K562 treated with DMSO at 1 percent for 48 hours (cell line): Measurements from ENCODE around the gene PDX1. TPM values are rescaled to one million over a fixed set of nuclear protein-coding genes. Genes with fewer than 3 reads are reported as not detected.

Source experiments
- total RNA-seq: library from RNA; unstranded; fragments of 300-600 nt; gene quantifications from 2 replicates; pipeline ENCODE4 v1.2.3, GENCODE V29; 2022; ENCODE audit warnings: low replicate concordance; ENCODE audit errors: extremely low read depth

PDX1 gene
- not detected in 2 replicates for total RNA-seq

GRCh38 chr13:27919934-27920676 lies at the start of gene PDX1:
TSS of gene PDX1 (plus strand) at chr13:27920000. CDS start at chr13:27920139, 139 bp downstream.

GRCh38 chr13:27969082-27969865 lies 49.5 kb downstream of the PDX1 start, which contains the start of gene CDX2:
TSS of gene CDX2 (minus strand) at chr13:27969315. CDS start at chr13:27969006, 309 bp downstream.

Other genes with a start within 250 kb of the PDX1 start
- gene GSX1, start 127.5 kb upstream of the PDX1 start, total RNA-seq: not detected in 2 replicates
- not detected in 2 replicates for gene CDX2, start 49.3 kb downstream of the PDX1 start, total RNA-seq
- gene URAD, start 68.7 kb downstream of the PDX1 start, total RNA-seq: not detected in 2 replicates
- not detected in 2 replicates for gene FLT3, start 180.6 kb downstream of the PDX1 start, total RNA-seq
- not detected in 2 replicates for gene PAN3, start 218.5 kb downstream of the PDX1 start, total RNA-seq